ENCODE measurements around the gene ZNF865.

ZNF865 gene

GRCh38 chr19:55588738-55589137 lies 16.7 kb upstream of the ZNF865 start:
- no peak for TF ChIP-seq CTCF (conservative IDR thresholded peaks at IDR 0.05; ENCODE audit: control insufficient read depth, insufficient read depth, low read depth, low read length)
- no peak overlapping the region for H3K4me3 ChIP-seq (ENCODE audit: control insufficient read depth, low read depth, low read length)
- DNase-seq (ENCODE audit: low read depth), result no peak

GRCh38 chr19:55590109-55590508 lies 15.3 kb upstream of the ZNF865 start:
- no peak for DNase-seq (ENCODE audit: low read depth)
- no peak overlapping the region for H3K4me3 ChIP-seq (ENCODE audit: control insufficient read depth, low read depth, low read length)
- TF ChIP-seq CTCF (conservative IDR thresholded peaks at IDR 0.05; ENCODE audit: control insufficient read depth, insufficient read depth, low read depth, low read length), result no peak

GRCh38 chr19:55590617-55591016 lies 14.8 kb upstream of the ZNF865 start:
- no peak overlapping the region for H3K4me3 ChIP-seq (ENCODE audit: control insufficient read depth, low read depth, low read length)
- no peak for DNase-seq (ENCODE audit: low read depth)
- no peak for TF ChIP-seq CTCF (conservative IDR thresholded peaks at IDR 0.05; ENCODE audit: control insufficient read depth, insufficient read depth, low read depth, low read length)

- DNase-seq (ENCODE audit: low read depth), result no peak
- H3K4me3 ChIP-seq (ENCODE audit: control insufficient read depth, low read depth, low read length), result no peak overlapping the region
- TF ChIP-seq CTCF (conservative IDR thresholded peaks at IDR 0.05; ENCODE audit: control insufficient read depth, insufficient read depth, low read depth, low read length), result no peak
These were observed 13.9 kb upstream of the ZNF865 start for GRCh38 chr19:55591555-55591954.

GRCh38 chr19:55592391-55593090 lies 12.9 kb upstream of the ZNF865 start:
- no peak for DNase-seq (ENCODE audit: low read depth)
- TF ChIP-seq CTCF (conservative IDR thresholded peaks at IDR 0.05; ENCODE audit: control insufficient read depth, insufficient read depth, low read depth, low read length), result no peak

GRCh38 chr19:55593096-55593772 lies 12.2 kb upstream of the ZNF865 start:
- no peak overlapping the region for H3K4me3 ChIP-seq (ENCODE audit: control insufficient read depth, low read depth, low read length)
- no peak for DNase-seq (ENCODE audit: low read depth)
- no peak for TF ChIP-seq CTCF (conservative IDR thresholded peaks at IDR 0.05; ENCODE audit: control insufficient read depth, insufficient read depth, low read depth, low read length)

More at GRCh38 chr19:55592391-55593090, 12.9 kb upstream of the ZNF865 start:
- no peak overlapping the region for H3K4me3 ChIP-seq (ENCODE audit: control insufficient read depth, low read depth, low read length)

All from fibroblast of mammary gland (primary cell).